ENCODE data around the gene HOXD12. TPM values are rescaled to one million over a fixed set of nuclear protein-coding genes. Genes with fewer than 3 reads are reported as not detected.

HOXD12 gene
- total RNA-seq, 3 donors from 2014 or later (not counting 1 experiment from before 2014, with no cell fraction given) = not detected

GRCh38 chr2:176084611-176085119, 14.9 kb upstream of the HOXD12 start:
- no peak for TF ChIP-seq CTCF (IDR thresholded peaks at IDR 0.05)
- H3K4me1 Mint-ChIP-seq = peaks cover 9 to 16% of the 10 kb centered on the region in 2 donors
- no peak for DNase-seq
- H3K36me3 Mint-ChIP-seq = peaks cover 17% of the 10 kb centered on the region
- peaks cover 3 to 5% of the 10 kb centered on the region in 2 donors for H3K9me3 Mint-ChIP-seq
- H3K4me3 ChIP-seq (ENCODE audit: low read length) = no peak overlapping the region
- H3K27ac Mint-ChIP-seq = peak overlapping the region in 1 of 2 donors; percentile 78
- H3K4me1 ChIP-seq (ENCODE audit: control insufficient read depth, insufficient read depth, low read length) = peaks cover 17% of the 10 kb centered on the region
- H3K9me3 ChIP-seq (ENCODE audit: control insufficient read depth, insufficient read depth, low read length) = peaks cover 58% of the 10 kb centered on the region
- H3K4me3 Mint-ChIP-seq = peak overlapping the region; percentile 13
- H3K27ac ChIP-seq (ENCODE audit: low read length) = no peak overlapping the region
- peaks cover 73 to 74% of the 10 kb centered on the region in 2 donors for H3K27me3 Mint-ChIP-seq (ENCODE audit: low read depth in 2 of 2)
- intact Hi-C loops (cut with micrococcal nuclease) = loop anchor here (5.0 kb wide), 2 partner anchors 38 to 1752 kb away; partner anchors contain the start of genes HOXD9 and SP9
- no peaks in the 10 kb centered on the region for H3K36me3 ChIP-seq (ENCODE audit: control insufficient read depth, insufficient read depth, low read length)
- ATAC-seq = no peak
- peaks cover 91% of the 10 kb centered on the region for H3K27me3 ChIP-seq (ENCODE audit: control insufficient read depth, insufficient read depth, low read length)
- 8% methylated on average over 24 of the region's 26 CpGs for WGBS (ENCODE audit: insufficient coverage)

GRCh38 chr2:176085120-176085788, 14.3 kb upstream of the HOXD12 start:
- peak overlapping the region in 1 of 2 donors; percentile 78 for H3K27ac Mint-ChIP-seq
- peaks cover 17% of the 10 kb centered on the region for H3K36me3 Mint-ChIP-seq
- H3K27me3 Mint-ChIP-seq (ENCODE audit: low read depth in 2 of 2) = peaks cover 77 to 79% of the 10 kb centered on the region in 2 donors
- peak overlapping the region; percentile 13 for H3K4me3 Mint-ChIP-seq
- Histone ChIP-seq H3K9me3 (ENCODE audit: control insufficient read depth, insufficient read depth, low read length) (peaks cover 57% of the 10 kb centered on the region), H3K4me1 (ENCODE audit: control insufficient read depth, insufficient read depth, low read length) (peaks cover 16% of the 10 kb centered on the region), H3K4me3 (ENCODE audit: low read length) (no peak overlapping the region), H3K27ac (ENCODE audit: low read length) (no peak overlapping the region), H3K27me3 (ENCODE audit: control insufficient read depth, insufficient read depth, low read length) (peaks cover 96% of the 10 kb centered on the region), H3K36me3 (ENCODE audit: control insufficient read depth, insufficient read depth, low read length) (no peaks in the 10 kb centered on the region)
- 9% methylated on average over 35 of the region's 40 CpGs for WGBS (ENCODE audit: insufficient coverage)
- no peak for TF ChIP-seq CTCF (IDR thresholded peaks at IDR 0.05)
- peaks cover 3 to 5% of the 10 kb centered on the region in 2 donors for H3K9me3 Mint-ChIP-seq
- ATAC-seq (no peak), DNase-seq (no peak)
- peaks cover 7 to 15% of the 10 kb centered on the region in 2 donors for H3K4me1 Mint-ChIP-seq
- intact Hi-C loops (cut with micrococcal nuclease) = loop anchor here (5.0 kb wide), 1 partner anchor 37 kb away; the partner anchor contains the start of gene HOXD9

GRCh38 chr2:176085861-176086771, 13.5 kb upstream of the HOXD12 start:
- Histone ChIP-seq H3K27me3 (ENCODE audit: control insufficient read depth, insufficient read depth, low read length) (peaks cover 97% of the 10 kb centered on the region), H3K4me1 (ENCODE audit: control insufficient read depth, insufficient read depth, low read length) (peaks cover 8% of the 10 kb centered on the region), H3K9me3 (ENCODE audit: control insufficient read depth, insufficient read depth, low read length) (peaks cover 50% of the 10 kb centered on the region), H3K4me3 (ENCODE audit: low read length) (no peak overlapping the region), H3K27ac (ENCODE audit: low read length) (no peak overlapping the region), H3K36me3 (ENCODE audit: control insufficient read depth, insufficient read depth, low read length) (no peaks in the 10 kb centered on the region)
- H3K36me3 Mint-ChIP-seq = peaks cover 17% of the 10 kb centered on the region
- no peak overlapping the region for H3K4me3 Mint-ChIP-seq
- intact Hi-C loops (cut with micrococcal nuclease) = loop anchor here (5.0 kb wide), 1 partner anchor 36 kb away; the partner anchor contains the start of gene HOXD9
- TF ChIP-seq CTCF (IDR thresholded peaks at IDR 0.05) = no peak
- no peak for ATAC-seq
- 6% methylated on average over 46 of the region's 46 CpGs for WGBS (ENCODE audit: insufficient coverage)
- H3K9me3 Mint-ChIP-seq = peaks cover 3 to 5% of the 10 kb centered on the region in 2 donors
- no peak for DNase-seq
- H3K27ac Mint-ChIP-seq = peak overlapping the region in 1 of 2 donors; percentile 78
- H3K27me3 Mint-ChIP-seq (ENCODE audit: low read depth in 2 of 2) = peaks cover 75 to 86% of the 10 kb centered on the region in 2 donors
- H3K4me1 Mint-ChIP-seq = peaks cover 9 to 15% of the 10 kb centered on the region in 2 donors
